Upper lobe of left lung (tissue), 6 donors: Measurements from ENCODE around the gene TMEM91. TPM values are rescaled to one million over a fixed set of nuclear protein-coding genes. Genes with fewer than 3 reads are reported as not detected.
"Not testable (repeated sequence)": the region's sequence is repeated elsewhere in the genome, so short reads cannot be mapped to it uniquely, and the experiment has no call there.

Experiments used
- ATAC-seq, 2 donors: fragments of 200-7000 bp; cut with Tn5 transposase; one replicate each; pipeline ENCODE4 v1.9.1; 2022; ENCODE audit warnings: mild to moderate bottlenecking in 2 of 2, moderate library complexity in 2 of 2; ENCODE audit not compliant: low FRiP score in 2 of 2
- DNase-seq, 2 donors: peaks; one replicate each; pipeline ENCODE4 v3.0.0-alpha.2; 2019 to 2020
- H3K27ac ChIP-seq, 4 donors: fragments of 200-600 bp; sonication (generic); one replicate each; pipeline ENCODE4 v1.5.1; 2016 to 2019
- H3K27me3 ChIP-seq, 4 donors: fragments of 200-600 bp; sonication (generic); one replicate each; pipeline ENCODE4 v1.5.1; 2017 to 2019
- H3K36me3 ChIP-seq, 4 donors: fragments of 200-600 bp; sonication (generic); one replicate each; pipeline ENCODE4 v1.5.1; 2016 to 2019
- H3K4me1 ChIP-seq, 4 donors: fragments of 200-600 bp; sonication (generic); one replicate each; pipeline ENCODE4 v1.5.1; 2018 to 2019
- H3K4me3 ChIP-seq, 4 donors: fragments of 200-600 bp; sonication (generic); one replicate each; pipeline ENCODE4 v1.5.1; 2017 to 2019; ENCODE audit warnings: mild to moderate bottlenecking in 2 of 4, moderate library complexity in 1 of 4
- H3K9me3 ChIP-seq, 4 donors: fragments of 200-600 bp; sonication (generic); one replicate each; pipeline ENCODE4 v1.5.1; 2018 to 2019
- EP300 ChIP-seq, 4 donors: sonication (generic); formaldehyde crosslinking; IDR thresholded peaks; one replicate each; pipeline ENCODE4 v1.5.1; 2017; ENCODE audit warnings: antibody characterized with exemption in 4 of 4, control low read depth in 2 of 4
- POLR2A ChIP-seq, 4 donors: fragments of 450-650 bp; IDR thresholded peaks; one replicate each; pipeline ENCODE4 v1.5.1; 2016 to 2017; ENCODE audit warnings: antibody characterized with exemption in 4 of 4, mild to moderate bottlenecking in 2 of 4
- POLR2AphosphoS5 ChIP-seq, 2 donors: sonication (generic); formaldehyde crosslinking; IDR thresholded peaks; one replicate each; pipeline ENCODE4 v1.5.1; 2017; ENCODE audit warnings: antibody characterized with exemption in 2 of 2
- WGBS, 2 donors: methylation state at CpG; one replicate each; pipeline ENCODE4 v1.1.5; 2017 to 2018; 5-methylcytosine and 5-hydroxymethylcytosine counted together
- total RNA-seq, 6 donors: library from RNA; depleted of rRNA in 4 of 6; stranded (reverse); fragments of >200 nt in 4 of 6; gene quantifications; one replicate each; pipeline versions ENCODE4 v1.1.0 to v1.2.1, GENCODE V29; 2016 to 2021
- TF ChIP-seq, protein P1 (sequence below), 6 experiments: fragments of 450-650 bp in 4 of 6; fragments of 200-600 bp in 2 of 6; sonication (generic) in 2 of 6; IDR thresholded peaks; one replicate each; pipeline ENCODE4 v1.5.1; 2016 to 2019; ENCODE audit warnings: antibody characterized with exemption in 6 of 6
- donor health status: DM: no; HTN: no; CAD: no; lungs with moderate emphysema.
- donor health status: DM: no; HTN: yes; CAD: no; lungs with severe emphysema.

TMEM91 gene
- total RNA-seq, 6 donors from 2014 or later = 18.7 to 65.0 (median 29.3) TPM

- Histone ChIP-seq H3K4me3 (no peak overlapping the region), H3K27me3 (no peaks in the 10 kb centered on the region), H3K27ac (peak overlapping the region; percentile 27 to 74 (median 56)), H3K4me1 (peaks cover 22 to 36% (median 32%) of the 10 kb centered on the region in 4 donors), H3K9me3 (no peaks in the 10 kb centered on the region), H3K36me3 (no peaks in the 10 kb centered on the region)
- TF ChIP-seq, protein P1, sequence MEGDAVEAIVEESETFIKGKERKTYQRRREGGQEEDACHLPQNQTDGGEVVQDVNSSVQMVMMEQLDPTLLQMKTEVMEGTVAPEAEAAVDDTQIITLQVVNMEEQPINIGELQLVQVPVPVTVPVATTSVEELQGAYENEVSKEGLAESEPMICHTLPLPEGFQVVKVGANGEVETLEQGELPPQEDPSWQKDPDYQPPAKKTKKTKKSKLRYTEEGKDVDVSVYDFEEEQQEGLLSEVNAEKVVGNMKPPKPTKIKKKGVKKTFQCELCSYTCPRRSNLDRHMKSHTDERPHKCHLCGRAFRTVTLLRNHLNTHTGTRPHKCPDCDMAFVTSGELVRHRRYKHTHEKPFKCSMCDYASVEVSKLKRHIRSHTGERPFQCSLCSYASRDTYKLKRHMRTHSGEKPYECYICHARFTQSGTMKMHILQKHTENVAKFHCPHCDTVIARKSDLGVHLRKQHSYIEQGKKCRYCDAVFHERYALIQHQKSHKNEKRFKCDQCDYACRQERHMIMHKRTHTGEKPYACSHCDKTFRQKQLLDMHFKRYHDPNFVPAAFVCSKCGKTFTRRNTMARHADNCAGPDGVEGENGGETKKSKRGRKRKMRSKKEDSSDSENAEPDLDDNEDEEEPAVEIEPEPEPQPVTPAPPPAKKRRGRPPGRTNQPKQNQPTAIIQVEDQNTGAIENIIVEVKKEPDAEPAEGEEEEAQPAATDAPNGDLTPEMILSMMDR (IDR thresholded peaks at IDR 0.05) = no peak
- TF ChIP-seq POLR2AphosphoS5 (IDR thresholded peaks at IDR 0.05) (peak in 1 of 2 donors; percentile 6), EP300 (IDR thresholded peaks at IDR 0.05) (no peak), POLR2A (IDR thresholded peaks at IDR 0.05) (no peak)
- 40 to 50% methylated on average over 6 of the region's 6 CpGs for WGBS, 2 donors
- DNase-seq = no peak
- no peak for ATAC-seq
Observed at GRCh38 chr19:41367848-41368301, 8.5 kb upstream of the TMEM91 start.

DNA sequence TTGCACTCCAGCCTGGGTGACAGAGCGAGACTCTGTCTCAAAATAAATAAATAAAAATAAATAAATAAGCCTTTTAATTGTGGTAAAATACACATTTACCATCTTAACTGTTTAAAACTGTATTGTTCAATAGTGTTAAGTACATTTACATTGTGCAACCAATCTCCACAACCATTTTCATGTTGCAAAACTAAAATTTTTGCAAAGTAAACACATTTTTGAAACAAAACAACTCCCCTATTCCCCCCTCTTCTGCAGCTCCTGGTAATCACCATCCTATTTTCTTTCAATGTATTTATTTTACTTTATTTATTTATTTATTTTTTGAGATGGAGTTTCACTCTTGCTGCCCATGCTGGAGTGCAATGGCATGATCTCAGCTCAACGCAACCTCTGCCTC lies 6.6 kb upstream of the TMEM91 start:
- H3K27ac ChIP-seq = no peak overlapping the region
- DNase-seq = no peak
- ATAC-seq = no peak
- H3K9me3 ChIP-seq = no peaks in the 10 kb centered on the region
- H3K4me3 ChIP-seq = no peak overlapping the region
- TF ChIP-seq POLR2AphosphoS5 (IDR thresholded peaks at IDR 0.05) = no peak
- TF ChIP-seq EP300 (IDR thresholded peaks at IDR 0.05) = no peak
- TF ChIP-seq, protein P1 (IDR thresholded peaks at IDR 0.05) = no peak
- no peak for TF ChIP-seq POLR2A (IDR thresholded peaks at IDR 0.05)
- H3K4me1 ChIP-seq = peaks cover 23 to 35% (median 31%) of the 10 kb centered on the region in 4 donors
- no peaks in the 10 kb centered on the region for H3K27me3 ChIP-seq
- 94 to 96% methylated on average over 2 of the region's 2 CpGs for WGBS, 2 donors
- no peaks in the 10 kb centered on the region for H3K36me3 ChIP-seq

DNA sequence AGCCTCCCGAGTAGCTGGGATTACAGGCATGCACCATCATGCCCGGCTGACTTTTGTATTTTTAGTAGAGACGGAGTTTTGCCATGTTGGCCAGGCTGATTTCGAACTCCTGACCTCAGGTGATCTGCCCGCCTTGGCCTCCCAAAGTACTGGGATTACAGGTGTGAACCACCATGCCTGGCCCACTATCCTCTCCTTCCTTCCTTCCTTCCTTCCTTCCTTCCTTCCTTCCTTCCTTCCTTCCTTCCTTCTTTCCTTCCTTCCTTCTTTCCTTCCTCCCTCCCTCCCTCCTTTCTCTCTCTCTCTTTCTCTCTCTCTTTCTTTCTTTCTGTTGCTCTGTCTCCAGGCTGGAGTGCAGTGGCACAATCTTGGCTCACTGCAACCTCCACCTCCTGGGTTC lies 5.2 kb upstream of the TMEM91 start:
- not testable (repeated sequence) for DNase-seq, H3K4me3 ChIP-seq, H3K9me3 ChIP-seq, H3K27me3 ChIP-seq, ATAC-seq, H3K27ac ChIP-seq, H3K36me3 ChIP-seq
- WGBS, 2 donors = 95 to 96% methylated on average over 5 of the region's 5 CpGs
- peaks cover 27 to 35% (median 31%) of the 10 kb centered on the region in 4 donors for H3K4me1 ChIP-seq

DNA sequence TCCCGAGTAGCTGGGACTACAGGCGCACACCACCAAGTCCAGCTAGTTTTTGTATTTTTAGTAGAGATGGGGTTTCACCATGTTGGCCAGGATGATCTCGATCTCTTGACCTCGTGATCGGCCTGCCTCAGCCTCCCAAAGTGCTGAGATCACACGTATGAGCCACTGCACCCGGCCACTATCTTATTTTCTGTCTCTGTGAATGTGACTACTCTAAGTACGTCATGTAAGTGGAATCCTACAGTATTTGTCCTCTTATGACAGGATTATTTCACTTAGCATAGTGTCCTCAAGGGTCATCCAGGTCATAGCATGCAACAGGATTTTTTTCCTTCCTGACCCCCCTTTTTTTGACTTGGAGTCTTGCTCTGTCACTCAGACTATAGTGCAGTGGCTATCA lies 4.8 kb upstream of the TMEM91 start:
- DNase-seq = no peak
- no peak for ATAC-seq
- 95 to 97% methylated on average over 8 of the region's 8 CpGs for WGBS, 2 donors
- H3K27ac ChIP-seq = no peak overlapping the region
- no peak for TF ChIP-seq POLR2A (IDR thresholded peaks at IDR 0.05)
- no peak for TF ChIP-seq POLR2AphosphoS5 (IDR thresholded peaks at IDR 0.05)
- no peak for TF ChIP-seq EP300 (IDR thresholded peaks at IDR 0.05)
- TF ChIP-seq, protein P1 (IDR thresholded peaks at IDR 0.05) = no peak
- H3K4me3 ChIP-seq = no peak overlapping the region
- H3K9me3 ChIP-seq = no peaks in the 10 kb centered on the region
- H3K36me3 ChIP-seq = no peaks in the 10 kb centered on the region
- no peaks in the 10 kb centered on the region for H3K27me3 ChIP-seq
- H3K4me1 ChIP-seq = peaks cover 27 to 36% (median 31%) of the 10 kb centered on the region in 4 donors

DNA sequence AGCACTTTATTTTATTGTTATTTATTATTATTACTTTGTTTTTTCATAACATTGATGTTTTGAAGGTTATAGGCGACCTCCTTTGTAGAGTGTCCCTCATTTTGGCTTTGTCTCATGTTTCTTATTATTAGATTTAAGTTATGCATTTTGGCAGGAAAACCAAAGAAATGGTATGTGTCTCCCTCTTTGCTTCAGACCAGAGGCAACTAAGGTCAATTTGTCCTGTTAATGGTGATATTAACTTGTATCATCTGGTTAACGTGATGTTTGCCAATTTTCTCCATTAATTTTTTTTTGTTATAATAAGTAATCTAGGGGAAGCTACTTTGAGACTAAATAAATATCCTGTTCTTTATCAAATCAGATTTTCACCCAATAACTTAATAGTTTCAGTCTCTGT lies 3.8 kb upstream of the TMEM91 start:
- Histone ChIP-seq H3K4me3 (no peak overlapping the region), H3K4me1 (peaks cover 26 to 45% (median 35%) of the 10 kb centered on the region in 4 donors), H3K27me3 (no peaks in the 10 kb centered on the region), H3K36me3 (no peaks in the 10 kb centered on the region), H3K9me3 (no peaks in the 10 kb centered on the region), H3K27ac (no peak overlapping the region)
- WGBS, 2 donors = 64 to 75% methylated on average over 2 of the region's 2 CpGs
- no peak for TF ChIP-seq POLR2A (IDR thresholded peaks at IDR 0.05)
- TF ChIP-seq, protein P1 (IDR thresholded peaks at IDR 0.05) = no peak
- no peak for TF ChIP-seq EP300 (IDR thresholded peaks at IDR 0.05)
- TF ChIP-seq POLR2AphosphoS5 (IDR thresholded peaks at IDR 0.05) = no peak
- ATAC-seq (no peak), DNase-seq (no peak)
